ENCODE results near the gene LILRA6. TPM values are rescaled to one million over a fixed set of nuclear protein-coding genes. Genes with fewer than 3 reads are reported as not detected.

LILRA6 gene
- total and polyA plus RNA-seq, 10 of the 15 experiments (the other 5 are each of a cell fraction or from before 2014, with no cell fraction given): 0.04 to 1.7 (median 0.09) TPM; not detected in 2

DNA sequence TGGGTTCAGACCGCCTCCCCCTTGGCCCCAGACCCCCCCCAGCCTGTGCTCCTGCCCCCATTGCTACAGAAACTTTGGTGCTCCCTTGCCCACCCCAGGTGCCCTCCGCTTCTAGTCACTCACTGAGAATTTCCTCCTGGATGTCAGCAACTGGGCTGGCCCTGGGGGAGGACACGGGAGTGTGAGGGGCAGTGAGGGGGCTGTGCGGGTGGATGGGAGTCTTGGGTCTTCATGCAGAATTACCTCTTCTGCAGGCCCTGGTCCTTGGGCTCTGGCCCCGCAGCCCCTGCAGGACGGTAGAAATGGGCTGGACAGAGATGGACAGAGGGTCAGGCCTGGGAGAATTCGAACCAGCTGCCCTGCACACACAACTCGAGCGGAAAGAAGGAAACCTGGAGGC, 9.7 kb upstream of the LILRA6 start:
- Histone ChIP-seq H3K4me1 (ENCODE audit: control insufficient read depth, insufficient read depth, low read length) (no peaks in the 10 kb centered on the region; the same call in 1 of the 2 replicates), H3K4me2 (ENCODE audit: control insufficient read depth, insufficient read depth) (no peak overlapping the region), H3K4me3 (no peak overlapping the region), H3K36me3 (ENCODE audit: control insufficient read depth in 2 of 2, insufficient read depth in 2 of 2, low read length in 1 of 2) (no peaks in the 10 kb centered on the region), H3K27ac (ENCODE audit: control insufficient read depth, insufficient read depth) (no peak overlapping the region), H3K9ac (ENCODE audit: control insufficient read depth, insufficient read depth, low read length) (no peak overlapping the region), H3K27me3 (replicated peaks in 1 of 2; ENCODE audit: control insufficient read depth in 2 of 2, insufficient read depth in 2 of 2, low read length in 1 of 2) (peaks cover 0 to 4% of the 10 kb centered on the region in 2 experiments; a peak in 1 of 4 replicates), H2AFZ (ENCODE audit: control insufficient read depth, low read depth, low read length) (no peak overlapping the region), H3K9me3 (replicated peaks; ENCODE audit: control insufficient read depth, insufficient read depth, low read length) (no peaks in the 10 kb centered on the region), H3K79me2 (ENCODE audit: control insufficient read depth, insufficient read depth, low read length) (no peaks in the 10 kb centered on the region), H4K20me1 (ENCODE audit: control insufficient read depth, insufficient read depth) (no peaks in the 10 kb centered on the region)
- WGBS (ENCODE audit: insufficient coverage, insufficient replicate concordance, low lambda C conversion rate, missing lambda C conversion rate): 7% methylated on average over 8 of the region's 9 CpGs
- BruUV-seq (replicated peaks): no TSS peak
- ChIA-PET CTCF (no interaction called here), RAD21 (ENCODE audit: unreplicated experiment) (no interaction called here), POLR2A (interaction anchor here (0.6 kb wide), 1 partner anchor 272 kb away, joined by 4 read pairs; no protein-coding TSS in a partner anchor), SMC1A (ENCODE audit: uncharacterized antibody, unreplicated experiment) (no interaction called here)
- intact Hi-C loops (cut with micrococcal nuclease; ENCODE audit: unreplicated experiment): no loop called here
- in situ Hi-C loops (cut with MboI): no loop called here
- FAIRE-seq (no peak), ATAC-seq (no peak), DNase-seq (ENCODE audit: low read depth, low spot score) (no peak)
- TF ChIP-seq, protein P1, sequence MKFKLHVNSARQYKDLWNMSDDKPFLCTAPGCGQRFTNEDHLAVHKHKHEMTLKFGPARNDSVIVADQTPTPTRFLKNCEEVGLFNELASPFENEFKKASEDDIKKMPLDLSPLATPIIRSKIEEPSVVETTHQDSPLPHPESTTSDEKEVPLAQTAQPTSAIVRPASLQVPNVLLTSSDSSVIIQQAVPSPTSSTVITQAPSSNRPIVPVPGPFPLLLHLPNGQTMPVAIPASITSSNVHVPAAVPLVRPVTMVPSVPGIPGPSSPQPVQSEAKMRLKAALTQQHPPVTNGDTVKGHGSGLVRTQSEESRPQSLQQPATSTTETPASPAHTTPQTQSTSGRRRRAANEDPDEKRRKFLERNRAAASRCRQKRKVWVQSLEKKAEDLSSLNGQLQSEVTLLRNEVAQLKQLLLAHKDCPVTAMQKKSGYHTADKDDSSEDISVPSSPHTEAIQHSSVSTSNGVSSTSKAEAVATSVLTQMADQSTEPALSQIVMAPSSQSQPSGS (IDR thresholded peaks at IDR 0.05; ENCODE audit: low read length): no peak
- TF ChIP-seq, protein P2, sequence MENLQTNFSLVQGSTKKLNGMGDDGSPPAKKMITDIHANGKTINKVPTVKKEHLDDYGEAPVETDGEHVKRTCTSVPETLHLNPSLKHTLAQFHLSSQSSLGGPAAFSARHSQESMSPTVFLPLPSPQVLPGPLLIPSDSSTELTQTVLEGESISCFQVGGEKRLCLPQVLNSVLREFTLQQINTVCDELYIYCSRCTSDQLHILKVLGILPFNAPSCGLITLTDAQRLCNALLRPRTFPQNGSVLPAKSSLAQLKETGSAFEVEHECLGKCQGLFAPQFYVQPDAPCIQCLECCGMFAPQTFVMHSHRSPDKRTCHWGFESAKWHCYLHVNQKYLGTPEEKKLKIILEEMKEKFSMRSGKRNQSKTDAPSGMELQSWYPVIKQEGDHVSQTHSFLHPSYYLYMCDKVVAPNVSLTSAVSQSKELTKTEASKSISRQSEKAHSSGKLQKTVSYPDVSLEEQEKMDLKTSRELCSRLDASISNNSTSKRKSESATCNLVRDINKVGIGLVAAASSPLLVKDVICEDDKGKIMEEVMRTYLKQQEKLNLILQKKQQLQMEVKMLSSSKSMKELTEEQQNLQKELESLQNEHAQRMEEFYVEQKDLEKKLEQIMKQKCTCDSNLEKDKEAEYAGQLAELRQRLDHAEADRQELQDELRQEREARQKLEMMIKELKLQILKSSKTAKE (IDR thresholded peaks at IDR 0.05; ENCODE audit: low read depth, poor library complexity, severe bottlenecking): no peak
- no peak for TF ChIP-seq NFIC (IDR thresholded peaks at IDR 0.05; ENCODE audit: low read depth, low read length)
